BLaER1 treated with 17β-estradiol and CSF1 and Interleukin-3, amounts not matched to agents 10 nM and 100 nM (cell line): ENCODE data around the gene NCOA7.

Experiments
- H3K27ac ChIP-seq, 11 experiments: shearing (Covaris generic); formaldehyde crosslinking; 2 replicates each; pipeline ENCODE4 v1.8.1; 2022
- H3K27me3 ChIP-seq, 11 experiments: shearing (Covaris generic); formaldehyde crosslinking; 2 replicates each; pipeline ENCODE4 v1.8.1; 2022
- H3K36me3 ChIP-seq, 11 experiments: shearing (Covaris generic); formaldehyde crosslinking; 2 replicates each; pipeline ENCODE4 v1.8.1; 2022
- H3K4me1 ChIP-seq, 10 experiments: shearing (Covaris generic); formaldehyde crosslinking; 2 replicates each; pipeline ENCODE4 v1.8.1; 2022
- H3K4me2 ChIP-seq, 11 experiments: shearing (Covaris generic); formaldehyde crosslinking; 2 replicates each; pipeline ENCODE4 v1.8.1; 2022
- H3K4me3 ChIP-seq, 10 experiments: shearing (Covaris generic); formaldehyde crosslinking; 2 replicates each; pipeline ENCODE4 v1.8.1; 2022
- H3K9ac ChIP-seq, 11 experiments: shearing (Covaris generic); formaldehyde crosslinking; 2 replicates each; pipeline ENCODE4 v1.8.1; 2022
- H3K9me3 ChIP-seq, 11 experiments: shearing (Covaris generic); formaldehyde crosslinking; replicated peaks in 1 of 11; 2 replicates each; pipeline ENCODE4 v1.8.1; 2022
- H4K20me1 ChIP-seq, 11 experiments: shearing (Covaris generic); formaldehyde crosslinking; 2 replicates each; pipeline ENCODE4 v1.8.1; 2022
- Cebpa-rat ChIP-seq, 11 experiments: shearing (Covaris generic); IDR thresholded peaks; 2 replicates each; pipeline ENCODE4 v1.8.1; 2022

Gene NCOA7

DNA sequence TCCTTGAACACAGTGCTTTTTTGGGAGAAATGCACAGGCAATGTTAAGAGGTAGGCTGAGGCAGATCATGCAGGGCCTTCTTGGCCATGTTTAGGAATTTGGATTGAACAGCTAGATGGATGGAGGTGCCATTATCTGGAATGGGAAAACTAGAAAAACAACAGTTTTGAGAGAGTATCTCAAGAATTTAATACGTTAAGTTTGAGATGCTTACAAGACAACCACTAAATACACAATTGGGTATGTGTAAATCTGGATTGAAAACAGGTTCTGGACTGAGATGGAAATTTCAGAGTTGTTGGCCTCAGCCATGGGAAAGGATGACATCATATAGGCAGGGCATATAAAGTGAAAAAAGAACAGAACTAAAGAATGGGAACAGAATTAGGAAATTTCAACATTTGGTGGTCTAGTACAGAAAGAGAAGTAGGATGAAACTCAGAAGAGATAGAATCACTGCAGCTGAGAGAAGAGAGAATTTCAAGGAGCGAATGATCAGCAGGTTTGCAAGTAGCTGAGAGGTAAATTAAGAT is 37.1 kb downstream of the NCOA7 start:
- H3K27me3 ChIP-seq = no peaks in the 10 kb centered on the region
- H3K9me3 ChIP-seq = no peaks in the 10 kb centered on the region
- H3K4me2 ChIP-seq = peak overlapping the region in 5 of 11 experiments; percentile 25 to 53 (median 48); a peak in 10 of 22 replicates
- H3K4me1 ChIP-seq = peaks cover 0 to 29% (median 9%) of the 10 kb centered on the region in 10 experiments; a peak in 10 of 20 replicates
- no peak overlapping the region for H3K4me3 ChIP-seq
- no peak overlapping the region for H3K9ac ChIP-seq
- peaks cover 0 to 3% (median 0%) of the 10 kb centered on the region in 11 experiments; a peak in 1 of 22 replicates for H4K20me1 ChIP-seq
- no peak for TF ChIP-seq Cebpa-rat (IDR thresholded peaks at IDR 0.05)
- peaks cover 0 to 7% (median 0%) of the 10 kb centered on the region in 11 experiments; a peak in 2 of 22 replicates for H3K36me3 ChIP-seq
- no peak overlapping the region for H3K27ac ChIP-seq

GRCh38 chr6:125828476-125829039 is 37.8 kb downstream of the NCOA7 start:
- H3K36me3 ChIP-seq = peaks cover 0 to 7% (median 0%) of the 10 kb centered on the region in 11 experiments; a peak in 1 of 22 replicates
- no peak overlapping the region for H3K9ac ChIP-seq
- H3K9me3 ChIP-seq = no peaks in the 10 kb centered on the region
- no peaks in the 10 kb centered on the region for H3K27me3 ChIP-seq
- H3K4me1 ChIP-seq = peaks cover 0 to 35% (median 13%) of the 10 kb centered on the region in 10 experiments; a peak in 11 of 20 replicates
- no peak for TF ChIP-seq Cebpa-rat (IDR thresholded peaks at IDR 0.05)
- H3K4me2 ChIP-seq = peak overlapping the region in 5 of 11 experiments; percentile 25 to 53 (median 48); a peak in 10 of 22 replicates
- peaks cover 0 to 3% (median 0%) of the 10 kb centered on the region in 11 experiments; a peak in 1 of 22 replicates for H4K20me1 ChIP-seq
- H3K27ac ChIP-seq = no peak overlapping the region
- no peak overlapping the region for H3K4me3 ChIP-seq

GRCh38 chr6:125829433-125829832 is 38.7 kb downstream of the NCOA7 start:
- H3K36me3 ChIP-seq = peaks cover 0 to 7% (median 0%) of the 10 kb centered on the region in 11 experiments; a peak in 1 of 22 replicates
- H3K9me3 ChIP-seq = no peaks in the 10 kb centered on the region
- no peak overlapping the region for H3K27ac ChIP-seq
- peaks cover 0 to 3% (median 0%) of the 10 kb centered on the region in 11 experiments; a peak in 1 of 22 replicates for H4K20me1 ChIP-seq
- H3K4me2 ChIP-seq = no peak overlapping the region
- H3K4me1 ChIP-seq = peaks cover 0 to 41% (median 16%) of the 10 kb centered on the region in 10 experiments; a peak in 11 of 20 replicates
- no peak for TF ChIP-seq Cebpa-rat (IDR thresholded peaks at IDR 0.05)
- H3K4me3 ChIP-seq = no peak overlapping the region
- no peaks in the 10 kb centered on the region for H3K27me3 ChIP-seq
- no peak overlapping the region for H3K9ac ChIP-seq

DNA sequence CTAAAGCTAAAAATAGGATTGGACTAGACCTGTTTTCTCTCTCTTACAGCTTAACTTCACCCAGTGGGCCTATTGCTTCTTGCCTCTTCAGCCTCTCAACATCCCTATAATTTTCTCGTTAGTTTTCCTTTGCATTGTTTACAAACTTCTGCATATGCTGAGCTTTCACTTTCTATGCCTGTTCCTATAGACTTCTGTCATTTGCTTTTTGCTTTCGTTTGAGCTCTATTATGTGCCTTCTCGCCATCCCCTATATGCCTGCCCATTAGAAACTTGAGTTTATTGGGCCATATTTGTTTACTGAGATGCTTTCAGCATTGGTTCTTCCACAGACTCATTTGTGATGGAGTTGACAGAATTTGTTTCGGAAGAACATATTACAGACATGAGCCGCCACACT is 40.9 kb downstream of the NCOA7 start:
- Histone ChIP-seq H4K20me1 (peaks cover 0 to 3% (median 0%) of the 10 kb centered on the region in 11 experiments; a peak in 1 of 22 replicates), H3K36me3 (peaks cover 0 to 5% (median 0%) of the 10 kb centered on the region in 11 experiments; a peak in 1 of 22 replicates), H3K27ac (no peak overlapping the region), H3K4me2 (peak overlapping the region in 2 of 11 experiments; percentile 18 to 43; a peak in 1 of 22 replicates), H3K9ac (no peak overlapping the region), H3K27me3 (no peaks in the 10 kb centered on the region), H3K4me3 (no peak overlapping the region), H3K9me3 (no peaks in the 10 kb centered on the region), H3K4me1 (peaks cover 0 to 55% (median 19%) of the 10 kb centered on the region in 10 experiments; a peak in 11 of 20 replicates)
- TF ChIP-seq Cebpa-rat (IDR thresholded peaks at IDR 0.05) = no peak

- Histone ChIP-seq H3K9ac (no peak overlapping the region), H3K36me3 (no peaks in the 10 kb centered on the region), H3K4me1 (peaks cover 0 to 53% (median 19%) of the 10 kb centered on the region in 10 experiments; a peak in 11 of 20 replicates), H3K27ac (0 out of 22 replicates have a peak overlapping the region, but pooled peaks of 1 of the 11 experiments have one; percentile 5), H3K4me3 (no peak overlapping the region), H3K4me2 (peak overlapping the region in 5 of 11 experiments; percentile 16 to 43 (median 33); a peak in 7 of 22 replicates), H3K9me3 (no peaks in the 10 kb centered on the region), H4K20me1 (peaks cover 0 to 3% (median 0%) of the 10 kb centered on the region in 11 experiments; a peak in 1 of 22 replicates), H3K27me3 (no peaks in the 10 kb centered on the region)
- no peak for TF ChIP-seq Cebpa-rat (IDR thresholded peaks at IDR 0.05)
Measured at GRCh38 chr6:125832391-125833117, 41.8 kb downstream of the NCOA7 start.

DNA sequence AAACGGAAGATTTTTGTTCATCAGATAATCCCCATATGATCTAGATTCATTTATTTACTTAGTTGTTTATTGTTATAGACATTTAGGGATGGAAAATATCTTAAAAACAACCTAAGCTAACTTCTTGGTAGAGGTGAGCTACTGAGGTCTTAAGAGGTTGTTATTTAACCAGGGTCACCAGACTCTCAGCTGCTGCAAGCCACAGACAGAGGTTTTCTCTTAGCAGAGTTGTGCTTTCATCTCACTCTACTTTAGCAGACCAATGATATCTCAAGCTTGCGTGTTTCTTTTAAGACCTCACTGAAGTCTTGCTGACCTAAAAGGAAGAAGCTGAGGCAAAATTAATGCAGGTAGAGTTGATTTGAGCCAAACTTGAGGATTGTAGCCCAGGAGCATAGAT is 43.6 kb downstream of the NCOA7 start:
- Histone ChIP-seq H3K9me3 (no peaks in the 10 kb centered on the region), H3K4me3 (no peak overlapping the region), H3K27me3 (no peaks in the 10 kb centered on the region), H3K27ac (no peak overlapping the region), H4K20me1 (peaks cover 0 to 3% (median 0%) of the 10 kb centered on the region in 11 experiments; a peak in 1 of 22 replicates), H3K9ac (no peak overlapping the region), H3K36me3 (no peaks in the 10 kb centered on the region), H3K4me2 (peak overlapping the region in 3 of 11 experiments; percentile 27 to 47 (median 42); a peak in 4 of 22 replicates), H3K4me1 (peaks cover 0 to 42% (median 14%) of the 10 kb centered on the region in 10 experiments; a peak in 11 of 20 replicates)
- no peak for TF ChIP-seq Cebpa-rat (IDR thresholded peaks at IDR 0.05)

DNA sequence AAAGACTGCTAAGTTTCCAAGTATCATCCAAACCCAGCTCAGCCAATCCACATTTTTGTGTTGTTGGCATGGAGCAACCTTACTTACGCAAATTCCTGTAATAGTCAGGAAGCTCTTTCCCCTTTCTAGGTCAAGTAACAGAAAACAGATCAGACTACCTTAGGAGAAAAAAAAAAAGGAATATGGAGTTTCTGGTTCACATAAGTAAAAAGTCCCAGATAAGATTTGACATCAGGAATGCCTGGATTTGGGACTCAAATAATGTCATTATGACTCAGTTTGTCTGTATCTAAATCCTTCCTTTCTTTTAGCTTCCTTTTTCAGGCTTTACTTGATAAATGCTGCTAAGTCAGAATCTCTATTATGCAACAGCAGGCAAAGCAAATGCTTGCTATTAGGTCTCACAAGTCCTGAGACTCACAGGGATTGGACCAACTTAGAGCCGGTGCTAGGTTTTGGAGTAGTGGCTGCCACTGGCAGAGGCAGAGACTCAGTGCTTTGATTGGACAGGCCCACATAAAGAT is 44.5 kb downstream of the NCOA7 start:
- peak overlapping the region in 4 of 11 experiments; percentile 42 to 49 (median 47); a peak in 7 of 22 replicates for H3K4me2 ChIP-seq
- H3K27ac ChIP-seq = no peak overlapping the region
- H3K27me3 ChIP-seq = no peaks in the 10 kb centered on the region
- peaks cover 0 to 3% (median 0%) of the 10 kb centered on the region in 11 experiments; a peak in 1 of 22 replicates for H4K20me1 ChIP-seq
- no peaks in the 10 kb centered on the region for H3K9me3 ChIP-seq
- H3K9ac ChIP-seq = no peak overlapping the region
- peaks cover 0 to 42% (median 14%) of the 10 kb centered on the region in 10 experiments; a peak in 11 of 20 replicates for H3K4me1 ChIP-seq
- no peak overlapping the region for H3K4me3 ChIP-seq
- no peaks in the 10 kb centered on the region for H3K36me3 ChIP-seq
- no peak for TF ChIP-seq Cebpa-rat (IDR thresholded peaks at IDR 0.05)

DNA sequence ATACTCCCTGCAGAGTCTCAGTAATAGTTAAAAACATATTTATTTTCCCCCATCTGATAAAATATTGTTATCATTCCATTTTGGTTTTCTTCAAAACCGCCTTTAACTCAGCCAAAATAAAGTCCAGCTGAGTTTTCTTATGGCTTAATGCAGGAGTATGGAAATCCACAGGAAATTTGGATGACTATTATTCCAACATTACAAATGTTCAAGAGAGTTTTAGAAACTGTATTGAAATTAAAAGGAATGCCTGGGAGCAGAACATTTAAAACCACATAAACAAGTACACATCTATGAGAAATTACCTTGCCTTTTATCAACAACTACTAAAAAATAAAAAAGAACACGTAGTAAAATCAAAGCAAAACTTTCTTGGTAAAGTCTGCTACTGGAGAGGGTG is 45.7 kb downstream of the NCOA7 start:
- no peaks in the 10 kb centered on the region for H3K36me3 ChIP-seq
- no peak overlapping the region for H3K9ac ChIP-seq
- no peaks in the 10 kb centered on the region for H3K27me3 ChIP-seq
- H3K4me3 ChIP-seq = no peak overlapping the region
- no peaks in the 10 kb centered on the region for H3K9me3 ChIP-seq
- H4K20me1 ChIP-seq = peaks cover 0 to 3% (median 0%) of the 10 kb centered on the region in 11 experiments; a peak in 1 of 22 replicates
- peaks cover 0 to 40% (median 14%) of the 10 kb centered on the region in 10 experiments; a peak in 11 of 20 replicates for H3K4me1 ChIP-seq
- H3K27ac ChIP-seq = no peak overlapping the region
- H3K4me2 ChIP-seq = no peak overlapping the region
- TF ChIP-seq Cebpa-rat (IDR thresholded peaks at IDR 0.05) = no peak
